Memory B cell (primary cell): Measurements from ENCODE around the gene EWSR1.

Source experiments
- ATAC-seq: fragments of 150-1000 bp; cut with Tn5 transposase; 2 replicates; pipeline ENCODE4 v1.10.0; 2021; ENCODE audit warnings: low read depth, mild to moderate bottlenecking, moderate library complexity
- DNase-seq, 2 donors: peaks; one replicate each; pipeline ENCODE4 v3.0.0; 2022; ENCODE audit warnings: low spot score in 2 of 2
- H3K27ac Mint-ChIP-seq: one replicate; pipeline ENCODE4 v1.8.0; 2022; ENCODE audit warnings: mild to moderate bottlenecking, moderate library complexity, mixed read lengths
- H3K27me3 Mint-ChIP-seq: one replicate; pipeline ENCODE4 v1.8.0; 2022; ENCODE audit warnings: mixed read lengths
- H3K36me3 Mint-ChIP-seq: one replicate; pipeline ENCODE4 v1.8.0; 2022; ENCODE audit warnings: mild to moderate bottlenecking, mixed read lengths
- H3K4me1 Mint-ChIP-seq: one replicate; pipeline ENCODE4 v1.8.0; 2022; ENCODE audit warnings: mixed read lengths
- H3K4me3 Mint-ChIP-seq: one replicate; pipeline ENCODE4 v1.8.0; 2022; ENCODE audit warnings: mild to moderate bottlenecking, moderate library complexity, mixed read lengths
- H3K9me3 Mint-ChIP-seq: one replicate; pipeline ENCODE4 v1.8.0; 2022; ENCODE audit warnings: mixed read lengths

EWSR1 gene

DNA sequence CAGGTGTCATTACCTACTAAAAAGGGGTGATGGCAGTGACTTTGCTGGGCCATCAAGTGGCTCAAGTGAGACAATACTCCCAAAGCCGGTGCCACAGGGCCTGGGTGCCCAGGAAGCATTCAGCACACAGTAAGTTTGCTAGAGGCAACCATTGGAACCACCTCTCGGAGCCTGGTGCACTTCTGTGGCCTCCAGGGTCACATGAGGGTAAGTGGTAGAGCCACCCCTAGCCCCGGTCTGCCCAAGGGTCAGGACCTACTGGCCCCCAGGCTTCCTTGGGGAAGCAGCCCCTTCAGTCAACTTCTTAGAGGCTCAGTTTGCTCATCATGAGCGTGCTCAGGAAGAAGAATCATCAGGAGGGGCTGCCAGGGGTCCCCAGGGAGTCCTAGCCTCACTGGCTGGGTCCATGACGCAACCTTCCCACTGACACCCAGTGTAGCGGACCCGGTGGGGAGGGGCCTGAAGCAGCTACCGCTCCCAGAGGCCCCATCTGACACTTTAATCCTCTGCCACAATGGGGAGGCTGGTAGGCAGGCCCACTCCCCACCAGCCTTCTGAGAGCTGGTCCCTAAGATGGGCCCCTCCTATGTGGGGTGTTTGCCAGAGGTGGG lies 64.9 kb downstream of the EWSR1 start:
- Mint-ChIP-seq H3K36me3 (peaks cover 39% of the 10 kb centered on the region), H3K9me3 (no peaks in the 10 kb centered on the region), H3K27ac (no peak overlapping the region), H3K27me3 (no peaks in the 10 kb centered on the region), H3K4me3 (no peak overlapping the region), H3K4me1 (no peaks in the 10 kb centered on the region)
- ATAC-seq (no peak), DNase-seq (no peak)

DNA sequence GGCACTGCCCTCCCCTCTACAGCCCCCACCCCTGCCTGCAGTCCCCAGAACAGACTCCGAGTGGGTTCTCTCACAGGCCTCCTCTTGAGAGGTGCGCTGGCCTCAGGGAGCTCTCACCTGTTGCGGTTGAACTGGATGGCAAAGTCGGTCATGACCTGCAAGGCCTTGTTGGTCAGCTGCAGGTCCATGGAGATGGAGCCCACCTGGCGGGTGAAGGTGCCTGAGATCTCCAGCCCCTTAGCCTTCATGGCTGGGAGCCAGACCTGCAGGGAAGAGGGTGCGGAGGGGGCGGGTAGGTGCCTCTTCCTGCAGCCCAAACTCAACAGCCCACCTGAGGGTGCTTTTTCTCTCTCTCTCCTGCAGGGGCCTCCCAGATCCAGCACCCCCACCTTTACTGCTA lies 66.1 kb downstream of the EWSR1 start:
- Mint-ChIP-seq H3K27ac (no peak overlapping the region), H3K9me3 (no peaks in the 10 kb centered on the region), H3K4me3 (no peak overlapping the region), H3K36me3 (peaks cover 41% of the 10 kb centered on the region), H3K27me3 (no peaks in the 10 kb centered on the region), H3K4me1 (peaks cover 2% of the 10 kb centered on the region)
- ATAC-seq, result no peak
- DNase-seq, result no peak

DNA sequence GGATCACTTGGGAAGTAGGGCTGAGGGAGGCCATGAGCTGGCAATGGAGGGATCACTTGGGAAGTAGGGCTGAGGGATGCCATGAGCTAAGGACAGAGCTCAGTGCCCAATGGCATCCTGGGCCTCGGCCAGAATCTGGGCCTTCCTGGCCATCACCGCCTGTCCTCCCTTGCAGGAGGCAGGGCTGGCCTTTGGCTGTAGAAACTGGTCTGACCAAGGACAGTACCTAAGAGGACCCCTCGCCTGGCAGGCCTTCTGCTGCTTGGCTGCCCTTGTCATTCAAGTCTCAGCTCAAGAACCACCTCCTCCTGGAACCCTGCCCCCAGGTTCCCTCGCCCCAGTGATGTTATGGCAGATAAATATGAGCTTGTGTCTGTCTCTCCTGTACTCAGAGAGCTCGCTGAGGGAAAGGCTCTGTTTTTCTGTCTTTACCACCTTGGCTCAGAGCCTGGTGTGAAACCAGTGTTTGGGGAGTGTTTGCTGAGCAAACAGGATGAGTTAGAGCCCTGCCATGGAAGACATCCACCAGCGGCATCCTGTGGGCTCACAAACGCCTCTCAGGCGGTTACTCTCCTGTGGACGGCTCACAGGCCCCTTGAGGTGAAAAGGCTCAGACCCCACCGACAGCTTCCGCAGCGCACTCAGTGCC lies 66.8 kb downstream of the EWSR1 start:
- H3K4me3 Mint-ChIP-seq, result no peak overlapping the region

GRCh38 chr22:29335656-29336055 lies 67.6 kb downstream of the EWSR1 start:
- H3K27ac Mint-ChIP-seq, result peak overlapping the region; percentile 50
- peaks cover 2% of the 10 kb centered on the region for H3K4me1 Mint-ChIP-seq
- no peaks in the 10 kb centered on the region for H3K27me3 Mint-ChIP-seq
- H3K36me3 Mint-ChIP-seq, result peaks cover 50% of the 10 kb centered on the region
- DNase-seq (no peak), ATAC-seq (no peak)
- no peak overlapping the region for H3K4me3 Mint-ChIP-seq
- no peaks in the 10 kb centered on the region for H3K9me3 Mint-ChIP-seq

More for the DNA sequence above, 66.8 kb downstream of the EWSR1 start:
- Mint-ChIP-seq H3K27ac (no peak overlapping the region), H3K27me3 (no peaks in the 10 kb centered on the region), H3K36me3 (peaks cover 43% of the 10 kb centered on the region), H3K4me1 (peaks cover 2% of the 10 kb centered on the region), H3K9me3 (no peaks in the 10 kb centered on the region)
- ATAC-seq (no peak), DNase-seq (no peak)

GRCh38 chr22:29336751-29337490 lies 68.9 kb downstream of the EWSR1 start:
- no peak for DNase-seq
- Mint-ChIP-seq H3K27me3 (no peaks in the 10 kb centered on the region), H3K36me3 (peaks cover 49% of the 10 kb centered on the region), H3K27ac (no peak overlapping the region), H3K4me3 (no peak overlapping the region), H3K4me1 (peaks cover 2% of the 10 kb centered on the region), H3K9me3 (no peaks in the 10 kb centered on the region)
- no peak for ATAC-seq

- no peaks in the 10 kb centered on the region for H3K9me3 Mint-ChIP-seq
- H3K27me3 Mint-ChIP-seq, result no peaks in the 10 kb centered on the region
- H3K4me1 Mint-ChIP-seq, result peaks cover 2% of the 10 kb centered on the region
- no peak overlapping the region for H3K27ac Mint-ChIP-seq
- ATAC-seq (no peak), DNase-seq (no peak)
- H3K36me3 Mint-ChIP-seq, result peaks cover 53% of the 10 kb centered on the region
- no peak overlapping the region for H3K4me3 Mint-ChIP-seq
Measured at GRCh38 chr22:29337631-29338284, 69.7 kb downstream of the EWSR1 start.

DNA sequence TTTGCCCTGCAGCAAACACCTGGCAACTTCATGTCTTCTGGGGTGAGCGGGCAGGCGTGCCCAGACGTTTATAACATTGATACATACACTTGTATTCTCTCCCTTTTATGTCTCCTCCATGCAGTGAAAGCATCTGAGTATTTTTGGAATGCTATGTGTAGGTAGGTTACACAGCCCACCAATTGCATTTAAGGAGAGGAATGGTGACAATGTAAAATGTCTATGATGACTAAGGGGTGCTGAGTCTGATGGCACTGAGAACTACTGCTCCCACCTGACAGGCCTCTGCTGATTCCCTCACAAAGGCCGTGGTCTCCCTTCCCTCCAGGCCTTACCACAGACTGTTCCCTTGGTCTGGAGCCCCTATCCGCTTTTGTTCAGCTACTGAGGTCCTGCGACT lies 70.3 kb downstream of the EWSR1 start:
- H3K27ac Mint-ChIP-seq, result peak overlapping the region; percentile 62
- no peak overlapping the region for H3K4me3 Mint-ChIP-seq
- peaks cover 2% of the 10 kb centered on the region for H3K4me1 Mint-ChIP-seq
- no peak for DNase-seq
- no peaks in the 10 kb centered on the region for H3K27me3 Mint-ChIP-seq
- no peaks in the 10 kb centered on the region for H3K9me3 Mint-ChIP-seq
- ATAC-seq, result no peak
- H3K36me3 Mint-ChIP-seq, result peaks cover 54% of the 10 kb centered on the region

- Mint-ChIP-seq H3K27ac (no peak overlapping the region), H3K9me3 (no peaks in the 10 kb centered on the region), H3K4me3 (no peak overlapping the region), H3K4me1 (peaks cover 2% of the 10 kb centered on the region), H3K27me3 (no peaks in the 10 kb centered on the region), H3K36me3 (peaks cover 53% of the 10 kb centered on the region)
- no peak for DNase-seq
- ATAC-seq, result no peak
Measured at GRCh38 chr22:29339381-29340235, 71.5 kb downstream of the EWSR1 start.

DNA sequence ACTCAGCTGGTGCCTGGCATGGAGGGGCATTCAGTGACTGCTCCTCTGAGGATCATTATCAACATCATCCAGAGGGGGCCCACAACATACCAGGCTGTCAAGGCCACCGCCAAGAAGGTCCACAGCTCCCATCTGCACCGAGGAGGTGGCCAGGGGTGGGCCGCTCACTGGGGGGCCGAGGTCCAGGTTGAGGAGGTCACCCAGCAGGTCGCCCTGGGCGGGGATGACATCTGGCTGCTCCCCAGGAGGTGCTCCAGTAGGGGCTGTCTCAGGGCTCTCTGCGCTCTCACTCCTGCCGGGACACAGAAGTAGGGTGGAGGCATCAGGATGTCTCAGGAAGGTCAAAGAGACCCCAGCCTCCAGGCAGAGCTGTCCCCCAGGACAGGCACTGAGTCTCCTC lies 72.5 kb downstream of the EWSR1 start:
- peaks cover 48% of the 10 kb centered on the region for H3K36me3 Mint-ChIP-seq
- H3K4me3 Mint-ChIP-seq, result no peak overlapping the region
- H3K4me1 Mint-ChIP-seq, result peaks cover 2% of the 10 kb centered on the region
- ATAC-seq, result no peak
- H3K27ac Mint-ChIP-seq, result no peak overlapping the region
- H3K9me3 Mint-ChIP-seq, result no peaks in the 10 kb centered on the region
- H3K27me3 Mint-ChIP-seq, result no peaks in the 10 kb centered on the region
- DNase-seq, result no peak

- peaks cover 44% of the 10 kb centered on the region for H3K36me3 Mint-ChIP-seq
- no peak overlapping the region for H3K27ac Mint-ChIP-seq
- ATAC-seq, result no peak
- H3K4me3 Mint-ChIP-seq, result no peak overlapping the region
- no peak for DNase-seq
- H3K4me1 Mint-ChIP-seq, result peaks cover 2% of the 10 kb centered on the region
- no peaks in the 10 kb centered on the region for H3K27me3 Mint-ChIP-seq
- no peaks in the 10 kb centered on the region for H3K9me3 Mint-ChIP-seq
Measured at GRCh38 chr22:29341056-29341848, 73.2 kb downstream of the EWSR1 start.

- H3K27me3 Mint-ChIP-seq, result no peaks in the 10 kb centered on the region
Measured at GRCh38 chr22:29341849-29342127, 73.7 kb downstream of the EWSR1 start.

GRCh38 chr22:29342177-29342576 lies 74.1 kb downstream of the EWSR1 start:
- no peak overlapping the region for H3K27ac Mint-ChIP-seq
- no peak overlapping the region for H3K4me3 Mint-ChIP-seq
- no peaks in the 10 kb centered on the region for H3K9me3 Mint-ChIP-seq
- peaks cover 2% of the 10 kb centered on the region for H3K4me1 Mint-ChIP-seq
- no peak for DNase-seq
- ATAC-seq, result no peak
- H3K36me3 Mint-ChIP-seq, result peaks cover 43% of the 10 kb centered on the region
- no peaks in the 10 kb centered on the region for H3K27me3 Mint-ChIP-seq

More at GRCh38 chr22:29341849-29342127, 73.7 kb downstream of the EWSR1 start:
- ATAC-seq, result no peak
- DNase-seq, result no peak
- peaks cover 2% of the 10 kb centered on the region for H3K4me1 Mint-ChIP-seq
- no peaks in the 10 kb centered on the region for H3K9me3 Mint-ChIP-seq
- peaks cover 44% of the 10 kb centered on the region for H3K36me3 Mint-ChIP-seq
- no peak overlapping the region for H3K27ac Mint-ChIP-seq
- no peak overlapping the region for H3K4me3 Mint-ChIP-seq
